Upper lobe of left lung (tissue), 6 donors: ENCODE measurements around the gene ING3. TPM values are rescaled to one million over a fixed set of nuclear protein-coding genes. Genes with fewer than 3 reads are reported as not detected.

ENCODE experiments used
- ATAC-seq, 2 donors: fragments of 200-7000 bp; cut with Tn5 transposase; one replicate each; pipeline ENCODE4 v1.9.1; 2022; ENCODE audit warnings: mild to moderate bottlenecking in 2 of 2, moderate library complexity in 2 of 2; ENCODE audit not compliant: low FRiP score in 2 of 2
- DNase-seq, 2 donors: peaks; one replicate each; pipeline ENCODE4 v3.0.0-alpha.2; 2019 to 2020
- H3K27ac ChIP-seq, 4 donors: fragments of 200-600 bp; sonication (generic); one replicate each; pipeline ENCODE4 v1.5.1; 2016 to 2019
- H3K27me3 ChIP-seq, 4 donors: fragments of 200-600 bp; sonication (generic); one replicate each; pipeline ENCODE4 v1.5.1; 2017 to 2019
- H3K36me3 ChIP-seq, 4 donors: fragments of 200-600 bp; sonication (generic); one replicate each; pipeline ENCODE4 v1.5.1; 2016 to 2019
- H3K4me1 ChIP-seq, 4 donors: fragments of 200-600 bp; sonication (generic); one replicate each; pipeline ENCODE4 v1.5.1; 2018 to 2019
- H3K4me3 ChIP-seq, 4 donors: fragments of 200-600 bp; sonication (generic); one replicate each; pipeline ENCODE4 v1.5.1; 2017 to 2019; ENCODE audit warnings: mild to moderate bottlenecking in 2 of 4, moderate library complexity in 1 of 4
- H3K9me3 ChIP-seq, 4 donors: fragments of 200-600 bp; sonication (generic); one replicate each; pipeline ENCODE4 v1.5.1; 2018 to 2019
- CTCF ChIP-seq, 6 experiments: fragments of 450-650 bp in 4 of 6; fragments of 200-600 bp in 2 of 6; sonication (generic) in 2 of 6; IDR thresholded peaks; one replicate each; pipeline ENCODE4 v1.5.1; 2016 to 2019; ENCODE audit warnings: antibody characterized with exemption in 6 of 6
- EP300 ChIP-seq, 4 donors: sonication (generic); formaldehyde crosslinking; IDR thresholded peaks; one replicate each; pipeline ENCODE4 v1.5.1; 2017; ENCODE audit warnings: antibody characterized with exemption in 4 of 4, control low read depth in 2 of 4
- POLR2A ChIP-seq, 4 donors: fragments of 450-650 bp; IDR thresholded peaks; one replicate each; pipeline ENCODE4 v1.5.1; 2016 to 2017; ENCODE audit warnings: antibody characterized with exemption in 4 of 4, mild to moderate bottlenecking in 2 of 4
- POLR2AphosphoS5 ChIP-seq, 2 donors: sonication (generic); formaldehyde crosslinking; IDR thresholded peaks; one replicate each; pipeline ENCODE4 v1.5.1; 2017; ENCODE audit warnings: antibody characterized with exemption in 2 of 2
- WGBS, 2 donors: methylation state at CpG; one replicate each; pipeline ENCODE4 v1.1.5; 2017 to 2018; 5-methylcytosine and 5-hydroxymethylcytosine counted together
- total RNA-seq, 6 donors: library from RNA; depleted of rRNA in 4 of 6; stranded (reverse); fragments of >200 nt in 4 of 6; gene quantifications; one replicate each; pipeline versions ENCODE4 v1.1.0 to v1.2.1, GENCODE V29; 2016 to 2021
- donor health status: DM: no; HTN: no; CAD: no; lungs with moderate emphysema.
- donor health status: DM: no; HTN: yes; CAD: no; lungs with severe emphysema.

The ING3 gene
- total RNA-seq, 6 donors from 2014 or later, result 6.3 to 28.8 (median 15.3) TPM

GRCh38 chr7:120964088-120964487 lies 13.5 kb downstream of the ING3 start:
- no peaks in the 10 kb centered on the region for H3K27me3 ChIP-seq
- no peak overlapping the region for H3K27ac ChIP-seq
- DNase-seq, result no peak
- WGBS, 2 donors, result 92 to 100% methylated on average over 1 of the region's 1 CpG
- no peak overlapping the region for H3K4me3 ChIP-seq
- no peak for TF ChIP-seq POLR2A (IDR thresholded peaks at IDR 0.05)
- no peak for TF ChIP-seq CTCF (IDR thresholded peaks at IDR 0.05)
- no peak for TF ChIP-seq EP300 (IDR thresholded peaks at IDR 0.05)
- H3K9me3 ChIP-seq, result no peaks in the 10 kb centered on the region
- peaks cover 5 to 54% (median 20%) of the 10 kb centered on the region in 4 donors for H3K36me3 ChIP-seq
- no peak for ATAC-seq
- H3K4me1 ChIP-seq, result peaks cover 0 to 7% (median 0%) of the 10 kb centered on the region in 4 donors

- no peak for ATAC-seq
- H3K9me3 ChIP-seq, result no peaks in the 10 kb centered on the region
- TF ChIP-seq EP300 (IDR thresholded peaks at IDR 0.05), result no peak
- no peak for TF ChIP-seq POLR2A (IDR thresholded peaks at IDR 0.05)
- no peak for TF ChIP-seq CTCF (IDR thresholded peaks at IDR 0.05)
- TF ChIP-seq POLR2AphosphoS5 (IDR thresholded peaks at IDR 0.05), result no peak
- no peak overlapping the region for H3K4me3 ChIP-seq
- no peak for DNase-seq
- no peak overlapping the region for H3K27ac ChIP-seq
- H3K36me3 ChIP-seq, result peaks cover 17 to 80% (median 40%) of the 10 kb centered on the region in 4 donors
- no peaks in the 10 kb centered on the region for H3K27me3 ChIP-seq
- peaks cover 0 to 1% (median 0%) of the 10 kb centered on the region in 4 donors for H3K4me1 ChIP-seq
Measured at GRCh38 chr7:120966961-120967360, 16.4 kb downstream of the ING3 start.

GRCh38 chr7:120973849-120974248 lies 23.3 kb downstream of the ING3 start:
- no peak overlapping the region for H3K4me3 ChIP-seq
- WGBS, 2 donors, result 82 to 85% methylated on average over 1 of the region's 1 CpG
- no peaks in the 10 kb centered on the region for H3K27me3 ChIP-seq
- H3K9me3 ChIP-seq, result no peaks in the 10 kb centered on the region
- peaks cover 19 to 87% (median 47%) of the 10 kb centered on the region in 4 donors for H3K36me3 ChIP-seq
- H3K27ac ChIP-seq, result no peak overlapping the region
- ATAC-seq (no peak), DNase-seq (no peak)
- no peaks in the 10 kb centered on the region for H3K4me1 ChIP-seq
- TF ChIP-seq POLR2A (IDR thresholded peaks at IDR 0.05) (no peak), CTCF (IDR thresholded peaks at IDR 0.05) (no peak), EP300 (IDR thresholded peaks at IDR 0.05) (no peak), POLR2AphosphoS5 (IDR thresholded peaks at IDR 0.05) (no peak)

- H3K27ac ChIP-seq, result no peak overlapping the region
- H3K4me3 ChIP-seq, result no peak overlapping the region
- ATAC-seq, result no peak
- no peaks in the 10 kb centered on the region for H3K4me1 ChIP-seq
- no peak for DNase-seq
- H3K36me3 ChIP-seq, result peaks cover under 1 to 27% (median 9%) of the 10 kb centered on the region in 4 donors
- no peak for TF ChIP-seq POLR2A (IDR thresholded peaks at IDR 0.05)
- no peak for TF ChIP-seq POLR2AphosphoS5 (IDR thresholded peaks at IDR 0.05)
- TF ChIP-seq EP300 (IDR thresholded peaks at IDR 0.05), result no peak
- no peak for TF ChIP-seq CTCF (IDR thresholded peaks at IDR 0.05)
- 8 to 21% methylated on average over 1 of the region's 1 CpG for WGBS, 2 donors
- H3K27me3 ChIP-seq, result no peaks in the 10 kb centered on the region
- H3K9me3 ChIP-seq, result no peaks in the 10 kb centered on the region
Measured at GRCh38 chr7:120979765-120980499, 29.4 kb downstream of the ING3 start.

GRCh38 chr7:120981117-120981516 lies 30.5 kb downstream of the ING3 start:
- Histone ChIP-seq H3K27me3 (no peaks in the 10 kb centered on the region), H3K27ac (no peak overlapping the region), H3K4me3 (no peak overlapping the region), H3K36me3 (peaks cover 0 to 15% (median 2%) of the 10 kb centered on the region in 4 donors), H3K9me3 (no peaks in the 10 kb centered on the region), H3K4me1 (no peaks in the 10 kb centered on the region)
- no peak for DNase-seq
- no peak for ATAC-seq
- 86 to 91% methylated on average over 1 of the region's 1 CpG for WGBS, 2 donors
- no peak for TF ChIP-seq CTCF (IDR thresholded peaks at IDR 0.05)
- no peak for TF ChIP-seq POLR2A (IDR thresholded peaks at IDR 0.05)
